IMR-90 (cell line): ENCODE data around the gene RHOT2. TPM values are rescaled to one million over a fixed set of nuclear protein-coding genes. Genes with fewer than 3 reads are reported as not detected.

ENCODE experiments used
- ATAC-seq: fragments of 200-7000 bp; cut with Tn5 transposase; 2 replicates; pipeline ENCODE4 v1.9.1; 2020; ENCODE audit warnings: low read depth, mild to moderate bottlenecking, moderate library complexity
- BruUV-seq: library from RNA; stranded (reverse); fragments of 400-500 nt; replicated peaks from 2 replicates; lab custom pipeline; 2021; lab: Mats Ljungman, UMichigan
- CTCF ChIA-PET: fragments of 300-600 bp; formaldehyde crosslinking; extraction: SDS; loops from one replicate; lab custom pipeline; 2021; ENCODE audit warnings: antibody characterized with exemption; lab: Yijun Ruan, JAX
- POLR2A ChIA-PET: fragments of 300-600 bp; sonication (Branson Sonifier 250); formaldehyde crosslinking; loops from one replicate; lab custom pipeline; 2022; ENCODE audit warnings: antibody characterized with exemption; ENCODE audit not compliant: unreplicated experiment; lab: Charles Lee
- DNase-seq: peaks from one replicate; pipeline ENCODE4 v3.0.0; 2013
- H2AFZ ChIP-seq: replicated peaks from 2 replicates; pipeline ENCODE3; 2013; ENCODE audit warnings: low read length, mild to moderate bottlenecking; ENCODE audit not compliant: poor library complexity
- H2AK5ac ChIP-seq: 2 replicates; pipeline ENCODE4 v1.6.1; 2013; ENCODE audit warnings: low read depth, low read length, inconsistent platforms
- H2AK9ac ChIP-seq: replicated peaks from 2 replicates; pipeline ENCODE3; 2013; ENCODE audit warnings: mild to moderate bottlenecking, low read depth, low read length, moderate library complexity; ENCODE audit not compliant: poor library complexity
- H2BK120ac ChIP-seq: 2 replicates; pipeline ENCODE4 v1.6.1; 2013; ENCODE audit warnings: low read depth, low read length, inconsistent platforms
- H2BK15ac ChIP-seq: 3 replicates; pipeline ENCODE4 v1.6.1; 2013; ENCODE audit warnings: low read depth, low read length, inconsistent platforms
- H2BK20ac ChIP-seq: 2 replicates; pipeline ENCODE4 v1.6.1; 2013; ENCODE audit warnings: low read depth, mild to moderate bottlenecking, inconsistent platforms, low read length, moderate library complexity
- H2BK5ac ChIP-seq: 2 replicates; pipeline ENCODE4 v1.6.1; 2013; ENCODE audit warnings: mild to moderate bottlenecking, low read depth, low read length, inconsistent platforms; ENCODE audit not compliant: poor library complexity, severe bottlenecking
- H3K14ac ChIP-seq: replicated peaks from 2 replicates; pipeline ENCODE4 v1.6.1; 2013; ENCODE audit warnings: low read depth, low read length, inconsistent platforms
- H3K18ac ChIP-seq: 2 replicates; pipeline ENCODE4 v1.6.1; 2013; ENCODE audit warnings: low read depth, low read length, control low read depth
- H3K23ac ChIP-seq: 2 replicates; pipeline ENCODE4 v1.6.1; 2013; ENCODE audit warnings: low read depth, low read length, inconsistent platforms
- H3K27ac ChIP-seq: 2 replicates; pipeline ENCODE4 v1.5.1; 2013; ENCODE audit warnings: mild to moderate bottlenecking, control low read depth, low read length; ENCODE audit not compliant: insufficient read depth
- H3K27me3 ChIP-seq: 2 replicates; pipeline ENCODE4 v1.6.1; 2013; ENCODE audit warnings: low read length; ENCODE audit not compliant: control insufficient read depth, insufficient read depth
- H3K36me3 ChIP-seq: 2 replicates; pipeline ENCODE4 v1.6.1; 2013; ENCODE audit warnings: low read length, mixed read lengths; ENCODE audit not compliant: control insufficient read depth, insufficient read depth
- H3K4ac ChIP-seq: 2 replicates; pipeline ENCODE4 v1.6.1; 2013; ENCODE audit warnings: low read depth, low read length, inconsistent platforms
- H3K4me1 ChIP-seq: 2 replicates; pipeline ENCODE4 v1.6.1; 2013; ENCODE audit warnings: low read length, mixed read lengths; ENCODE audit not compliant: control insufficient read depth, insufficient read depth
- H3K4me2 ChIP-seq: 2 replicates; pipeline ENCODE4 v1.6.1; 2013; ENCODE audit warnings: low read depth, mild to moderate bottlenecking, control low read depth, low read length, moderate library complexity
- H3K4me3 ChIP-seq: 2 replicates; pipeline ENCODE4 v1.5.1; 2013; ENCODE audit warnings: low read depth, mild to moderate bottlenecking, control low read depth, low read length, moderate library complexity; ENCODE audit not compliant: insufficient read depth
- H3K56ac ChIP-seq: 2 replicates; pipeline ENCODE4 v1.6.1; 2013; ENCODE audit warnings: low read length, inconsistent platforms; ENCODE audit not compliant: insufficient read depth; ENCODE audit errors: extremely low read depth
- H3K79me1 ChIP-seq, 2 experiments: 2 replicates each; pipeline ENCODE4 v1.6.1; 2013; ENCODE audit warnings: low read length in 2 of 2, inconsistent platforms in 1 of 2, low read depth in 1 of 2
- H3K9ac ChIP-seq: 2 replicates; pipeline ENCODE4 v1.6.1; 2013; ENCODE audit warnings: low read depth, low read length, control low read depth
- H3K9me1 ChIP-seq: 2 replicates; pipeline ENCODE4 v1.6.1; 2013; ENCODE audit warnings: low read length, inconsistent platforms; ENCODE audit not compliant: insufficient read depth
- H3K9me3 ChIP-seq: 2 replicates; pipeline ENCODE4 v1.6.1; 2013; ENCODE audit warnings: low read length; ENCODE audit not compliant: control insufficient read depth, insufficient read depth
- H4K20me1 ChIP-seq: 2 replicates; pipeline ENCODE4 v1.6.1; 2013; ENCODE audit warnings: low read length, inconsistent platforms; ENCODE audit not compliant: insufficient read depth
- H4K5ac ChIP-seq: 2 replicates; pipeline ENCODE4 v1.6.1; 2013; ENCODE audit warnings: mild to moderate bottlenecking, low read depth, low read length, control low read depth
- H4K8ac ChIP-seq, 2 experiments: 2 replicates each; pipeline ENCODE4 v1.6.1; 2013; ENCODE audit warnings: low read depth in 2 of 2, low read length in 2 of 2, control low read depth in 1 of 2, inconsistent platforms in 1 of 2
- H4K91ac ChIP-seq: 2 replicates; pipeline ENCODE4 v1.6.1; 2013; ENCODE audit warnings: low read depth, low read length, inconsistent platforms; ENCODE audit not compliant: insufficient read depth
- WGBS, 2 experiments: methylation state at CpG; one replicate each; pipeline versions ENCODE4 v1.1.5 to v1.1.7; 2013; ENCODE audit warnings: missing lambda C conversion rate in 2 of 2; ENCODE audit not compliant: insufficient read length in 1 of 2; ENCODE audit errors: extremely low coverage in 2 of 2; 5-methylcytosine and 5-hydroxymethylcytosine counted together
- dilution Hi-C: fragments of 300-500 bp; cut with HindIII; formaldehyde crosslinking; loops from one replicate; pipeline ENCODE4 v1.14.3; 2018; ENCODE audit warnings: low sequenced_read_pairs; ENCODE audit not compliant: unreplicated experiment
- in situ Hi-C: fragments of 300-500 bp; cut with MboI; formaldehyde crosslinking; loops from 3 replicates; pipeline ENCODE4 v1.14.3; 2019; ENCODE audit warnings: low sequenced_read_pairs, inconsistent platforms, mixed read lengths
- intact Hi-C: fragments of 100-400 bp; cut with micrococcal nuclease; formaldehyde crosslinking; loops from 2 replicates; pipeline ENCODE4 v1.10.0; 2022
- polyA plus RNA-seq, 3 experiments: library from polyadenylated mRNA; depleted of rRNA; stranded (reverse); fragments of >200 nt; gene quantifications; 2 replicates each; pipeline ENCODE4 v1.2.3, GENCODE V29; 2012; ENCODE audit warnings: low replicate concordance in 1 of 3
- total RNA-seq: library from RNA; depleted of rRNA; stranded (reverse); fragments of >200 nt; gene quantifications from 2 replicates; pipeline ENCODE4 v1.2.3, GENCODE V29; 2012
- TF ChIP-seq, protein P1 (sequence below): conservative IDR thresholded peaks from 2 replicates; pipeline ENCODE4 v1.5.1; 2012; ENCODE audit warnings: mild to moderate bottlenecking, low read depth, low read length, improper control_type of control experiment

RHOT2 gene
- total and polyA plus RNA-seq, 2 of the 4 experiments (the other 2 are of a cell fraction), result 20.3 to 181 TPM

DNA sequence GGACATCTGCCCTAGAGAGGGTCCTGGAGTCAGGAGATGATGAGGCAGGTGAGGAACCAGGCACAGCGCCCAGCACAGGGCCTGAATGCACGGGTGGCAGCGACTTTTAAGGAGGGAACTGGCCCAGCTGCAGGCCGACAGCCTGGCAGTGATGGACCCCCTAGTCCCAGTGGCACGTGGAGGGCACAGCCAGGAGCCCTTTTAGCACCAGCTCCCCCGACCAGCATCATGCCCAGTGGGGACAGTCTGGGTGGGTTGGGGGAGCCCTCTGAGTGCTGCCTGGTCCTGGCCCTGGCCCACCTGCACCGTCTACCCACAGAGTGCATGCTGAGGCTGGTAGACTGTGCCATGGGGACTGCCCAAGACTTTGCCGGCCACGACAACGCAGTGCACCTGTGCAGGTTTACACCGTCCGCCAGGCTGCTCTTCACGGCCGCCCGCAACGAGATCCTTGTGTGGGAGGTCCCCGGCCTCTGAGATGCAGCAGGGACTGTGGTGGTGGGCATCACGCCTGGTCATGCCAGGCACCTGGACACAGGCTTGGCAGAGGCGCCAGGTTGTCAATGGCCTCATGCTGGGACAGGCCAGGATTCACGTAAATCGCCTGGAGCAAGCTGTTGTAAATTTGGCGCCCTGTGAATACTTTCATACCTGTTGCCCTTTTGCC lies 686 bp upstream of the RHOT2 start:
- DNase-seq, result no peak
- Histone ChIP-seq H3K18ac (no peak overlapping the region), H3K56ac (no peak overlapping the region), H3K36me3 (peaks cover 29% of the 10 kb centered on the region), H3K4ac (peak overlapping the region; percentile 97), H3K4me1 (peaks cover 6% of the 10 kb centered on the region), H3K9ac (peak overlapping the region; percentile 76), H2AFZ (peak overlapping the region; percentile 97), H4K8ac (peak overlapping the region; percentile 76 to 99), H2BK5ac (peak overlapping the region; percentile 62), H3K4me2 (peak overlapping the region; percentile 53; the same call in 1 of the 2 replicates), H2AK5ac (no peak overlapping the region), H3K27ac (peak overlapping the region; percentile 68), H3K23ac (peak overlapping the region; percentile 90; the same call in 1 of the 2 replicates), H3K14ac (peak overlapping the region; percentile 99; the same call in 1 of the 2 replicates), H4K20me1 (peaks cover 13% of the 10 kb centered on the region), H3K9me3 (no peaks in the 10 kb centered on the region), H4K91ac (no peak overlapping the region; the same call in 1 of the 2 replicates), H4K5ac (peak overlapping the region; percentile 94), H3K79me1 (peaks cover 0 to 23% of the 10 kb centered on the region in 2 experiments; a peak in 1 of 4 replicates), H3K9me1 (peaks cover 6% of the 10 kb centered on the region), H2BK120ac (no peak overlapping the region), H2BK20ac (no peak overlapping the region), H2AK9ac (peak overlapping the region; percentile 91), H2BK15ac (no peak overlapping the region), H3K27me3 (no peaks in the 10 kb centered on the region), H3K4me3 (no peak overlapping the region)
- ATAC-seq, result no peak
- intact Hi-C loops, result no loop called here
- POLR2A ChIA-PET, result no interaction called here
- CTCF ChIA-PET, result no interaction called here
- in situ Hi-C loops, result no loop called here
- TF ChIP-seq, protein P1, sequence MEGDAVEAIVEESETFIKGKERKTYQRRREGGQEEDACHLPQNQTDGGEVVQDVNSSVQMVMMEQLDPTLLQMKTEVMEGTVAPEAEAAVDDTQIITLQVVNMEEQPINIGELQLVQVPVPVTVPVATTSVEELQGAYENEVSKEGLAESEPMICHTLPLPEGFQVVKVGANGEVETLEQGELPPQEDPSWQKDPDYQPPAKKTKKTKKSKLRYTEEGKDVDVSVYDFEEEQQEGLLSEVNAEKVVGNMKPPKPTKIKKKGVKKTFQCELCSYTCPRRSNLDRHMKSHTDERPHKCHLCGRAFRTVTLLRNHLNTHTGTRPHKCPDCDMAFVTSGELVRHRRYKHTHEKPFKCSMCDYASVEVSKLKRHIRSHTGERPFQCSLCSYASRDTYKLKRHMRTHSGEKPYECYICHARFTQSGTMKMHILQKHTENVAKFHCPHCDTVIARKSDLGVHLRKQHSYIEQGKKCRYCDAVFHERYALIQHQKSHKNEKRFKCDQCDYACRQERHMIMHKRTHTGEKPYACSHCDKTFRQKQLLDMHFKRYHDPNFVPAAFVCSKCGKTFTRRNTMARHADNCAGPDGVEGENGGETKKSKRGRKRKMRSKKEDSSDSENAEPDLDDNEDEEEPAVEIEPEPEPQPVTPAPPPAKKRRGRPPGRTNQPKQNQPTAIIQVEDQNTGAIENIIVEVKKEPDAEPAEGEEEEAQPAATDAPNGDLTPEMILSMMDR, result no peak
- no TSS peak for BruUV-seq
- WGBS, 2 experiments, result 78% methylated on average over 4 of the region's 22 CpGs; no CpG with 5 or more reads in 1 of the 2 experiments
- dilution Hi-C loops, result no loop called here
